HEK293T (cell line): ENCODE results near the gene AGRP.

Experiments
- ELF4 ChIP-seq: fragments of 450-650 bp; IDR thresholded peaks from 2 replicates; pipeline ENCODE4 v1.6.1; 2017; ENCODE audit warnings: antibody characterized with exemption
- FOXA1 ChIP-seq: fragments of 450-650 bp; IDR thresholded peaks from 2 replicates; pipeline ENCODE4 v1.6.1; 2016; ENCODE audit warnings: mild to moderate bottlenecking
- FOXM1 ChIP-seq: fragments of 450-650 bp; IDR thresholded peaks from 2 replicates; pipeline ENCODE4 v1.6.1; 2017; ENCODE audit warnings: mild to moderate bottlenecking, borderline replicate concordance
- HDGF ChIP-seq: fragments of 450-650 bp; IDR thresholded peaks from 2 replicates; pipeline ENCODE4 v1.6.1; 2017; ENCODE audit warnings: antibody characterized with exemption, borderline replicate concordance
- L3MBTL2 ChIP-seq: fragments of 450-650 bp; conservative IDR thresholded peaks from 2 replicates; pipeline ENCODE4 v1.6.1; 2016; ENCODE audit warnings: mild to moderate bottlenecking
- PKNOX1 ChIP-seq: fragments of 450-650 bp; IDR thresholded peaks from 2 replicates; pipeline ENCODE4 v1.6.1; 2016
- SP1 ChIP-seq: fragments of 450-650 bp; IDR thresholded peaks from 2 replicates; pipeline ENCODE4 v1.6.1; 2017
- TARDBP ChIP-seq: fragments of 450-650 bp; IDR thresholded peaks from 2 replicates; pipeline ENCODE4 v1.6.1; 2016

- TF ChIP-seq TARDBP = no peak
- no peak for TF ChIP-seq PKNOX1
- no peak for TF ChIP-seq SP1
- no peak for TF ChIP-seq ELF4
- TF ChIP-seq L3MBTL2 = no peak
- no peak for TF ChIP-seq FOXM1
- TF ChIP-seq FOXA1 = no peak
- no peak for TF ChIP-seq HDGF
Measured at GRCh38 chr16:67458121-67458641, 25.2 kb downstream of the AGRP start.
